GM12801 (cell line): ENCODE results near the gene SKP1.

Experiments used
- TF ChIP-seq, protein P1 (sequence below): IDR thresholded peaks from one replicate; pipeline ENCODE4 v1.5.1; 2011; ENCODE audit warnings: control low read depth; ENCODE audit not compliant: insufficient read length; ENCODE audit errors: extremely low read depth

The SKP1 gene

DNA sequence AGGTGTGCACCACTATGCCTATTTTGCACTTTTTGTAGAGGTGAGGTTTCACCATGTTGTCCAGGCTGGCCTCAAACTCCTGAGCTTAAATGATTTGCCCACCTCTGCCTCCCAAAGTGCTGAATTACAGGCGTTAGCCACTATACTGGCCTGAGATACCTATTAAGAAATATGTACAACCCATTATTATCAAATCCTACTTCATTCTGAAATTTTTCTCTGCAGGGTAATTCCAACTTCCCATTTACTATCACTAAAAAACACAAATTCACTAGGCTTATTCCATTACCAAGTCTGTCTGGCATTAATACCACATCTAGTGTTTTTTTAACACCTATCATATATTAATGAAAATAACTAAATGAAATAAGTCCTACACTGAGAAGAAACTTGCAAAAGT is 30.9 kb upstream of the SKP1 start:
- TF ChIP-seq, protein P1, sequence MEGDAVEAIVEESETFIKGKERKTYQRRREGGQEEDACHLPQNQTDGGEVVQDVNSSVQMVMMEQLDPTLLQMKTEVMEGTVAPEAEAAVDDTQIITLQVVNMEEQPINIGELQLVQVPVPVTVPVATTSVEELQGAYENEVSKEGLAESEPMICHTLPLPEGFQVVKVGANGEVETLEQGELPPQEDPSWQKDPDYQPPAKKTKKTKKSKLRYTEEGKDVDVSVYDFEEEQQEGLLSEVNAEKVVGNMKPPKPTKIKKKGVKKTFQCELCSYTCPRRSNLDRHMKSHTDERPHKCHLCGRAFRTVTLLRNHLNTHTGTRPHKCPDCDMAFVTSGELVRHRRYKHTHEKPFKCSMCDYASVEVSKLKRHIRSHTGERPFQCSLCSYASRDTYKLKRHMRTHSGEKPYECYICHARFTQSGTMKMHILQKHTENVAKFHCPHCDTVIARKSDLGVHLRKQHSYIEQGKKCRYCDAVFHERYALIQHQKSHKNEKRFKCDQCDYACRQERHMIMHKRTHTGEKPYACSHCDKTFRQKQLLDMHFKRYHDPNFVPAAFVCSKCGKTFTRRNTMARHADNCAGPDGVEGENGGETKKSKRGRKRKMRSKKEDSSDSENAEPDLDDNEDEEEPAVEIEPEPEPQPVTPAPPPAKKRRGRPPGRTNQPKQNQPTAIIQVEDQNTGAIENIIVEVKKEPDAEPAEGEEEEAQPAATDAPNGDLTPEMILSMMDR, result no peak

DNA sequence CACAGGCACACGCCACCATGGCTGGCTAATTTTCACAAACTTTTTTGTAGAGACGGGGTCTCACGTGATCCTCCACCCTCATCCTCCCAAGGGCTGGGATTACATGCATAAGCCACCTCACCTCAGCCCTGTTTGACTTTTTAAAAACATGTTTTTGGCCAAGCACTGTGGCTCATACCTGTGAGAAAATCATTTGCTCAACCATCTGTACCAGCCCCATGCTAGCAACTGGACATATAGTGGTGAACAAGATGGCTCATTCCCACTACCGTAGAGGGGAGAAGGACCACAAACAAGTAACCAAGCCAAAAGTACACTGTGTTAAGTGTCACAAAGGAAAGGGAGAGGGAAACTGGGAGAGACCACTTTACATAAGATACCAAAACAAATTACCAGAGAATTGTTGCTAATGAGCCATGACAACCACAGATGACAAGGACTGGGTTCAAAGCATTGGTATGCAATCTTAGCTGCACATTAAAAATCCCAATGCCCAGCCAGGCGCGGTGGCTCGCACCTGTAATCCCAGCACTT is 29.9 kb upstream of the SKP1 start:
- TF ChIP-seq, protein P1, result no peak

DNA sequence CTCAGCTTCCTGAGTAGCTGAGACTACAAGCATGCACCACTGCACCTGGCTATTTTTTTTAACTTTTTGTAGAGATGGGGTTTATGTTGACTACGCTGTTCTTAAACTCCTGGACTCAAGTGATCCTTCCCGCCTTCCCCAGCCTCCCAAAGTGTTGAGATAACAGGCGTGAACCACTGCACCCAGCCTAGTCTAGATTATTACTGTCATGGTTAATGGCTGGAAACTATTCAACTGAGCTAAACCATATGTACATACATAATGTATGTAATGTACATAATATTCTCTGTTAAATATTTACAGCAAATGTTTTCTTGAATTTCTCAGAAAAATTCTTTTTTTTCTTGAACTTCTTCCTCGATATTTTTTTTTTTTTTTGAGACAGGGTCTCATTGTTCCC is 27.8 kb upstream of the SKP1 start:
- TF ChIP-seq, protein P1, result no peak

DNA sequence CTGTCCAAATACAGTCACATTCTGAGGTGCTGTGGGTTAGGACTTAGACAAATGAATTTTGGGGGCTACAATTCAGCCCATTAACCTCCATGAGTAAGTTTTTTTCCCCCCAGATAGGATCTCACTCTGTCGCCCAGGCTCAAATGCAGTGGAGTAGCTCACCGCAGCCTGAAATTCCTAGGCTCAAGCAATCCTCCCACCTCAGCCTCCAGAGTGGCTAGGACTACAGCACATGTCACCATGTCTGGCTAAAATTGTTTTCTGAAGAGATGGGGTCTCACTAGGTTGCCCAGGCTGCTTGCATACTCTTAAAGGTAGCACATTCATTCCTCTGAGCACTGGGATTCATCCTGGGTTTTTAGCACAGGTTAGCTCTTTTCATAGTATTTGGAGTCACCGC is 26.9 kb upstream of the SKP1 start:
- TF ChIP-seq, protein P1, result no peak

DNA sequence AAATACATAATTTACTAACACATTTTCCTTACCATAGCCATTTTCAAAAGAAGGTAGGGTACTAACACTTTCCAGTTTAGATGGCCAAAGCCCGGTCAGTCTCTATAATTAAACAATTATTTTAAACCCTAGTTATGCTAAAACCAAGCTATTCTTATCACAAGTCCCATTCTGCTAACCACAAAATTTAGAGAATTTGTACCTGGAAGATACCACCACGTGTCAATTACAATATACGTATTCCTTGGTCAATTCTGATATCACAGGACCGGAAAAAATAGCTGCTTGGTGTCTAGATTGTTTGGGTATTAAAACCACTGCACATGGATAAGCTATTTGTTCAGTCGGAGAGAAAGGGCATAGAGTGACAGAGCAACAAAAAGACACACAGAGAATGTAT is 18.9 kb upstream of the SKP1 start:
- TF ChIP-seq, protein P1, result no peak

DNA sequence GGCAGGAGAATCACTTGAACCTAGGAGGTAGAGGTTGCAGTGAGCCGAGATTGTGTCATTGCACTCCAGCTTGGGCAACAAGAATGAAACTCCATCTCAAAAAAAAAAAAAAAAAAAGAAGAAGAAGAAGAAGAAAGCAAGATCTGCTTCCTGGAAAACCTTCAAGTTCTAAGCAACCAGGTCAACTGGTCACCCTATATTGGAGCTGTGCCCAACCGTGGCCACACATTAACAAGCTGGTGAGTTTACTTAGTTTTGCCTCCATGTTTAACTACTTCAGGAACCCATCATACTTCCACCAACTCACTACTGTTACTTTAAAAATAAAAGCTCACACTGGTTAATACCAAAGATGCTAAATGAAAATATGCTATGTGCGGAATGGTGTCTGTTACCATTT is 12.3 kb upstream of the SKP1 start:
- TF ChIP-seq, protein P1, result no peak

DNA sequence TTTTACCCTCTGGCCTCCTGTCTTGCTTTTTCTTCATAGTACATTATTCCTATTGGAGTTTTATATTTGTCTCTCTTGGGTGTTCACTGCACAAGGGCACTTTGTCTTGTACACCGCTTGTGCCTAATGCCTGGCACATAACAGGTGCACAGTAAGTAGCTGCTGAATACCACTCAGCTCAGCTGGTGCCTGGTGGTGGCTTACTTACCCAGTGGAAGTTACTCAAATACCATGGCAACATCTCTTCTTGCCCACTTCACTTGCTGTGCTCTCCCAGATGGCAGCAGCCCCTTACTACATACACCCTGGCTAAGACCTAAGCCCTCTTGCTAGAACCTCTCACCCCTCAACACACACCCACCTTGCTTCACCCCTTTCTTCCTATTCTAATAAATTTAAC is 11.3 kb upstream of the SKP1 start:
- TF ChIP-seq, protein P1, result no peak
